Suprapubic skin (tissue), 3 donors: ENCODE results near the gene FAM72A.
"Not testable (repeated sequence)": the region's sequence is repeated elsewhere in the genome, so short reads cannot be mapped to it uniquely, and the experiment has no call there.

ENCODE experiments used
- EP300 ChIP-seq: sonication (generic); formaldehyde crosslinking; IDR thresholded peaks from one replicate; pipeline ENCODE4 v1.6.1; 2017; ENCODE audit warnings: antibody characterized with exemption
- TF ChIP-seq, protein P1 (sequence below), 2 donors: fragments of 200-600 bp in 1 of 2; fragments of 450-650 bp in 1 of 2; sonication (generic) in 1 of 2; IDR thresholded peaks; one replicate each; pipeline ENCODE4 v1.5.1; 2016 to 2019; ENCODE audit warnings: antibody characterized with exemption in 2 of 2, mild to moderate bottlenecking in 1 of 2, moderate library complexity in 1 of 2

DNA sequence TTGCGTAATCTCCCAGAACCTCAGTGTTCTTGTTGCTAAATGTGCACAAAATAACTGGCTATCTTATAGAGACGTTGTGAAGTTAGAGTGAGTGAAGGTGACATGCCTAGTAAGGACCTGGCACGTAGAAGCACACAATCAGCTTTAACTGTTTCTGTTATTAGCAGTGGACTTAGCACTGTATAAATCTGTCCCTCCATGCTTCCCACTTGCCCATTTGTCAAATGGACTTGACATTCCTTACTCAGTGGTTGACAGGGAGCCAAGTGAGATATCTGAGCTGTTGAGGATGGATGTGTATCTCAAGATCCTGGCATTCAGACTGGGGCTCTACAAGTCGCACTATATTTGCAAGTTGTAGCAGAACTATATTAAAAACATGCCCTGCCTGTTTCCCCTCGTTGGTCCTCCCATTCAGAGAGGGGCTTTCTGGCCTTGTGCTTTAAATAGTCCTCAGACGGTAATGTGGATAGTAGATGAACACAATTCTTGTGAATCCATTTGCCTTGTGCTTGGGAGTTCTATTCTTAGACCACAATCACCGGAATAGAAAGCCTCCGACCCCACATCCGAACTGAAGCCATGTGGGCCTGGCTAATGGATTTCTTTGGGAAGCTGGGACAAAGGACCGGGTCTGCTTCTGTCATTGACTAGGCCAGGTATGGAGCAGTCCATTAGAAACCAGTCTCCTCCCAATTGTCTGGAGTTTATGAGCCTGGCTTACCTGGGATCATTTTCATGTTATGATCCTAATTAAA is 43.7 kb upstream of the FAM72A start:
- TF ChIP-seq, protein P1, sequence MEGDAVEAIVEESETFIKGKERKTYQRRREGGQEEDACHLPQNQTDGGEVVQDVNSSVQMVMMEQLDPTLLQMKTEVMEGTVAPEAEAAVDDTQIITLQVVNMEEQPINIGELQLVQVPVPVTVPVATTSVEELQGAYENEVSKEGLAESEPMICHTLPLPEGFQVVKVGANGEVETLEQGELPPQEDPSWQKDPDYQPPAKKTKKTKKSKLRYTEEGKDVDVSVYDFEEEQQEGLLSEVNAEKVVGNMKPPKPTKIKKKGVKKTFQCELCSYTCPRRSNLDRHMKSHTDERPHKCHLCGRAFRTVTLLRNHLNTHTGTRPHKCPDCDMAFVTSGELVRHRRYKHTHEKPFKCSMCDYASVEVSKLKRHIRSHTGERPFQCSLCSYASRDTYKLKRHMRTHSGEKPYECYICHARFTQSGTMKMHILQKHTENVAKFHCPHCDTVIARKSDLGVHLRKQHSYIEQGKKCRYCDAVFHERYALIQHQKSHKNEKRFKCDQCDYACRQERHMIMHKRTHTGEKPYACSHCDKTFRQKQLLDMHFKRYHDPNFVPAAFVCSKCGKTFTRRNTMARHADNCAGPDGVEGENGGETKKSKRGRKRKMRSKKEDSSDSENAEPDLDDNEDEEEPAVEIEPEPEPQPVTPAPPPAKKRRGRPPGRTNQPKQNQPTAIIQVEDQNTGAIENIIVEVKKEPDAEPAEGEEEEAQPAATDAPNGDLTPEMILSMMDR (IDR thresholded peaks at IDR 0.05), result not testable (repeated sequence)
- not testable (repeated sequence) for TF ChIP-seq EP300
